Measurements from ENCODE around the gene ZBTB42.

GRCh38 chr14:104805326-104805678 is 4.4 kb downstream of the ZBTB42 start:
- peak; percentile 75 for TF ChIP-seq ZNF639 (tag by site-specific recombination; IDR thresholded peaks at IDR 0.05)
- no peak for TF ChIP-seq CTCF (tag by site-specific recombination; IDR thresholded peaks at IDR 0.05)

All from HEK293 (cell line).